Measurements from ENCODE around the gene VASN.

GRCh38 chr16:4376126-4376892 lies 4.7 kb downstream of the VASN start:
- TF ChIP-seq, protein P1, sequence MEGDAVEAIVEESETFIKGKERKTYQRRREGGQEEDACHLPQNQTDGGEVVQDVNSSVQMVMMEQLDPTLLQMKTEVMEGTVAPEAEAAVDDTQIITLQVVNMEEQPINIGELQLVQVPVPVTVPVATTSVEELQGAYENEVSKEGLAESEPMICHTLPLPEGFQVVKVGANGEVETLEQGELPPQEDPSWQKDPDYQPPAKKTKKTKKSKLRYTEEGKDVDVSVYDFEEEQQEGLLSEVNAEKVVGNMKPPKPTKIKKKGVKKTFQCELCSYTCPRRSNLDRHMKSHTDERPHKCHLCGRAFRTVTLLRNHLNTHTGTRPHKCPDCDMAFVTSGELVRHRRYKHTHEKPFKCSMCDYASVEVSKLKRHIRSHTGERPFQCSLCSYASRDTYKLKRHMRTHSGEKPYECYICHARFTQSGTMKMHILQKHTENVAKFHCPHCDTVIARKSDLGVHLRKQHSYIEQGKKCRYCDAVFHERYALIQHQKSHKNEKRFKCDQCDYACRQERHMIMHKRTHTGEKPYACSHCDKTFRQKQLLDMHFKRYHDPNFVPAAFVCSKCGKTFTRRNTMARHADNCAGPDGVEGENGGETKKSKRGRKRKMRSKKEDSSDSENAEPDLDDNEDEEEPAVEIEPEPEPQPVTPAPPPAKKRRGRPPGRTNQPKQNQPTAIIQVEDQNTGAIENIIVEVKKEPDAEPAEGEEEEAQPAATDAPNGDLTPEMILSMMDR (IDR thresholded peaks at IDR 0.05): no peak
- TF ChIP-seq EZH2 (IDR thresholded peaks at IDR 0.05): no peak
- no peak for TF ChIP-seq EZH2phosphoT487 (IDR thresholded peaks at IDR 0.05)

Measured in neural progenitor cell (in vitro differentiated cells).